Osteocyte (in vitro differentiated cells): ENCODE results near the gene ENPP7. TPM values are rescaled to one million over a fixed set of nuclear protein-coding genes. Genes with fewer than 3 reads are reported as not detected.
"Not testable (repeated sequence)": the region's sequence is repeated elsewhere in the genome, so short reads cannot be mapped to it uniquely, and the experiment has no call there.

ENCODE experiments used
- DNase-seq: peaks from one replicate; pipeline ENCODE4 v3.0.0; 2021; ENCODE audit warnings: mixed read lengths; ENCODE audit not compliant: unreplicated experiment; ENCODE audit errors: extremely low spot score
- H3K27ac Mint-ChIP-seq: one replicate; pipeline ENCODE4 v1.8.0; 2021; ENCODE audit warnings: mild to moderate bottlenecking, mixed read lengths; ENCODE audit not compliant: unreplicated experiment
- H3K27me3 Mint-ChIP-seq: one replicate; pipeline ENCODE4 v1.8.0; 2021; ENCODE audit warnings: mixed read lengths; ENCODE audit not compliant: unreplicated experiment
- H3K36me3 Mint-ChIP-seq: one replicate; pipeline ENCODE4 v1.8.0; 2021; ENCODE audit warnings: mixed read lengths; ENCODE audit not compliant: unreplicated experiment
- H3K4me1 Mint-ChIP-seq: one replicate; pipeline ENCODE4 v1.8.0; 2021; ENCODE audit warnings: mixed read lengths; ENCODE audit not compliant: unreplicated experiment
- H3K4me3 Mint-ChIP-seq: one replicate; pipeline ENCODE4 v1.8.0; 2021; ENCODE audit warnings: mild to moderate bottlenecking, moderate library complexity, mixed read lengths; ENCODE audit not compliant: unreplicated experiment
- H3K9me3 Mint-ChIP-seq: one replicate; pipeline ENCODE4 v1.8.0; 2021; ENCODE audit warnings: mixed read lengths; ENCODE audit not compliant: unreplicated experiment
- CTCF ChIP-seq: fragments of 200-600 bp; sonication (generic); IDR thresholded peaks from 2 replicates; pipeline ENCODE4 v1.5.0; 2021; ENCODE audit warnings: antibody characterized with exemption, mild to moderate bottlenecking, moderate library complexity
- total RNA-seq: library from RNA; stranded (reverse); gene quantifications from 2 replicates; pipeline ENCODE4 v1.2.1, GENCODE V29; 2021

Gene ENPP7
- total RNA-seq, 1 donor from 2014 or later: not detected

DNA sequence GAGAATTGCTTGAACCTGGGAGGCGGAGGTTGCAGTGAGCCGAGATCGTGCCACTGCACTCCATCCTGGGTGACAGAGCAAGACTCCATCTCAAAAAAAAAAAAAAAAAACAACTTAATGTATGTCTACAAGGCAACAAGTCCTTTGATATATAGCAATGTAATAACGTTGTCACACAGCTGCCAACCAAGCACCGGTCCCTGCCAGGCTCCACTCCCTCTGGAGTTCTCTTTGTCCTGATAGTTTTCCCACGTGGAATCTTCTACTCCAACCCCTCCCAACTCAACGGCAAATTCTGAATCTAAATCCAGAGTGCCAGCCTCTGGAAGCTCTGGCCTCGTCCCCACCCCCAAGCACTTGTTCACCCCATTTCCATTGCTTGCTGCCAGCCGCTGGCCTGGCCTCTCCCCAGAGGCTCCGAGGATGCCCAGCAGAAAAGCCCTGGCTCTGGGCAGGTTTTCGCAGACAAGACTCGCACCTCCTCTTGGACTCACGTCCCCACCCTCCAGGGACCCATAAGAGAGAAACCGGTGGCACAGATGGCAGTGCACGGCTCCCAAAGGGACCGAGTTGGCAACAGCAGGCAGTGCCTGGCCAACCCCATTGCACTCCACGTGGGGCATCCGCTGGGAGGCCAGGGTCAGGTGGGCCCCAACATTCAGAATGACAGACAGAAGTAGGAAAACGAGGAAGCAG, 31.3 kb downstream of the ENPP7 start:
- Mint-ChIP-seq H3K4me1 (no peaks in the 10 kb centered on the region), H3K27ac (no peak overlapping the region), H3K9me3 (no peaks in the 10 kb centered on the region), H3K27me3 (peaks cover 24% of the 10 kb centered on the region), H3K4me3 (no peak overlapping the region), H3K36me3 (no peaks in the 10 kb centered on the region)
- DNase-seq: no peak
- TF ChIP-seq CTCF: no peak

GRCh38 chr17:79765708-79766107, 35.0 kb downstream of the ENPP7 start:
- H3K9me3 Mint-ChIP-seq: no peaks in the 10 kb centered on the region
- H3K27me3 Mint-ChIP-seq: peaks cover 22% of the 10 kb centered on the region
- no peaks in the 10 kb centered on the region for H3K4me1 Mint-ChIP-seq
- H3K27ac Mint-ChIP-seq: no peak overlapping the region
- TF ChIP-seq CTCF: no peak
- no peaks in the 10 kb centered on the region for H3K36me3 Mint-ChIP-seq
- no peak for DNase-seq
- H3K4me3 Mint-ChIP-seq: no peak overlapping the region

DNA sequence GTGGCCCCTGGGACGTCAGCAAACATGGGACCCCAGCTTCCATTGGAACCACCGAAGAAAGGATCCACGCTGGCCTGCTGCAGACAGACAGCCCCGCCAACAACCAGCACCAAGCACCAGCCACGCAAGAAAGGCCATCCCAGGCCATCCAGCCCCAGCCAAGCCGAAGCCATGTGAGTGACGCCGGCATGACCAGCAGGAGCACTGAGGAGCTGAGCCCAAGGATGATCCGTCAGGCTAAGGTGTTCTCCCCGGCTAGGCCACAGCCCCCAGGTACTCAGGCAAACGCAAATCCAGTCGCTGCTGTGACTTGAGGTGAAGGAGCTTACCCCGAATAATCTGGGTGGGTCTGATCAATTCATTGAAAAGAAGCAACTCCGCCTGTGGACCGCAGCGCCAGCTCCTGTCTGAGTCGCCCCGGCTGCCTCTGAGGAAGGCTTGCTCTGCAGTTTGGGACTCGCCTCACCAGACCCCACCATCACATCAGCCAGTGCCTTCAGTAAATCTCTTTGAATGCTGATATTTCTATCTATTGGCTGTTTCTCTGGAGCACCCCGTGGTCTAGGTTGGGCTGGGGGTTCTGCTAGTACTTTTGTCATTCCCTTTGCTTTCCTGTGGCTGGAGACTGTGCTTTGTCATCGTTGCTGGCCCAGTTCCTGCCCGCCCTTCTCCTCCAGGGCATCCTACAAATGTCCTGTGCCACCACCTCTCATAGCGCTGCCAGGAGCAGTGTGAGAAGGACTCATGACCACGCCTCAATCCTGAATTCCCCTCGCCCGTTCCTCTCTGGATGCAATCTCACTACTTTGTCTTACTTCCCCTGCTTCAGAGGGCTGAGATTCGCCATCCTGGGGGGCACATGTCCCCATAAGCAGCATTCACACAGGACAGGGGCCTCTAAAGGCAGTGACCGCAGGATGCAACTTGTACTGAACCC, 39.1 kb downstream of the ENPP7 start:
- TF ChIP-seq CTCF: no peak
- H3K9me3 Mint-ChIP-seq: no peaks in the 10 kb centered on the region
- H3K27me3 Mint-ChIP-seq: peaks cover 42% of the 10 kb centered on the region
- no peak for DNase-seq
- no peaks in the 10 kb centered on the region for H3K4me1 Mint-ChIP-seq
- H3K27ac Mint-ChIP-seq: no peak overlapping the region
- no peaks in the 10 kb centered on the region for H3K36me3 Mint-ChIP-seq
- H3K4me3 Mint-ChIP-seq: no peak overlapping the region

DNA sequence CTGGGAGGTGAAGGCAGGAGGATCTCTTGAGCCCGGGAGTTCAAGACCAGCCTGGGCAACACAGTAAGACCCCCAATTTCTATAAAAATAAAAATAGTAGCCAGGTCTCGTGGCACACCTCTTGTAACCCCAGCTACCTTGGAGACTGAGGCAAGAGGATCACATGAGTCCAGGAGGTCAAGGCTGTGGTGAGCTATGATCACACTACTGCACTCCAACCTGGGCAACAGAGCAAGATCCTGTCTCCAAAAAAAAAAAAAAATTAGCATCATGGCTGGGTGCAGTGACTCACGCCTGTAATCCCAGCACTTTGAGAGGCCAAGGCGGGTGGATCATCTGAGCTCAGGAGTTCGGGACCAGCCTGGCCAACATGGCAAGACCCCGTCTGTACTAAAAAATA, 40.5 kb downstream of the ENPP7 start:
- no peak for TF ChIP-seq CTCF
- Mint-ChIP-seq H3K27me3 (peaks cover 54% of the 10 kb centered on the region), H3K27ac (no peak overlapping the region), H3K36me3 (no peaks in the 10 kb centered on the region), H3K4me1 (no peaks in the 10 kb centered on the region), H3K9me3 (no peaks in the 10 kb centered on the region), H3K4me3 (no peak overlapping the region)
- no peak for DNase-seq

- DNase-seq, H3K4me1 Mint-ChIP-seq, H3K36me3 Mint-ChIP-seq, H3K4me3 Mint-ChIP-seq, H3K9me3 Mint-ChIP-seq, H3K27ac Mint-ChIP-seq: not testable (repeated sequence)
- H3K27me3 Mint-ChIP-seq: peaks cover 55% of the 10 kb centered on the region
Observed at GRCh38 chr17:79772726-79773125, 42.0 kb downstream of the ENPP7 start.
